Stomach (tissue), 9 donors: ENCODE measurements around the gene NAV2. TPM values are rescaled to one million over a fixed set of nuclear protein-coding genes. Genes with fewer than 3 reads are reported as not detected.
A peak's percentile ranks its signal among the peaks of the same experiment; 100 is the strongest.

ENCODE experiments used
- DNase-seq, 2 donors: peaks; one replicate each; pipeline versions ENCODE4 v3.0.0 to v3.0.0-alpha.2; 2013 to 2019
- H3K27ac ChIP-seq, 5 donors: fragments of 200-600 bp in 4 of 5; sonication (generic) in 4 of 5; one replicate each; pipeline ENCODE4 v1.5.1; 2013 to 2019; ENCODE audit warnings: mild to moderate bottlenecking in 1 of 5, moderate library complexity in 1 of 5
- H3K27me3 ChIP-seq, 3 donors: fragments of 200-600 bp; sonication (generic); one replicate each; pipeline ENCODE4 v1.5.1; 2017 to 2019; ENCODE audit warnings: mixed run types in 1 of 3
- H3K36me3 ChIP-seq, 4 donors: fragments of 200-600 bp; sonication (generic); 1 replicate in 3 of 4; 2 replicates in 1 of 4; pipeline ENCODE4 v1.5.1; 2016 to 2019
- H3K4me1 ChIP-seq, 4 donors: fragments of 200-600 bp; sonication (generic); one replicate each; pipeline ENCODE4 v1.5.1; 2016 to 2019
- H3K4me3 ChIP-seq, 4 donors: fragments of 200-600 bp; sonication (generic) in 3 of 4; one replicate each; pipeline ENCODE4 v1.5.1; 2016 to 2019; ENCODE audit warnings: mild to moderate bottlenecking in 1 of 4
- H3K9me3 ChIP-seq, 4 donors: fragments of 200-600 bp; sonication (generic); one replicate each; pipeline ENCODE4 v1.5.1; 2016 to 2019
- EP300 ChIP-seq: sonication (generic); formaldehyde crosslinking; IDR thresholded peaks from one replicate; pipeline ENCODE4 v1.6.1; 2017; ENCODE audit warnings: antibody characterized with exemption
- POLR2A ChIP-seq, 4 donors: fragments of 450-650 bp; IDR thresholded peaks; one replicate each; pipeline ENCODE4 v1.6.1; 2016; ENCODE audit warnings: antibody characterized with exemption in 4 of 4, control low read depth in 2 of 4, mild to moderate bottlenecking in 1 of 4, moderate library complexity in 1 of 4
- POLR2AphosphoS5 ChIP-seq, 3 donors: sonication (generic); formaldehyde crosslinking; IDR thresholded peaks; one replicate each; pipeline ENCODE4 v1.6.1; 2016; ENCODE audit warnings: antibody characterized with exemption in 3 of 3
- WGBS, 5 donors: extraction: QIAGEN DNeasy Blood & Tissue Kit in 3 of 5; methylation state at CpG; one replicate each; pipeline versions ENCODE4 v1.1.5 to v1.1.7; 2013 to 2018; 5-methylcytosine and 5-hydroxymethylcytosine counted together
- intact Hi-C: fragments of 100-400 bp; cut with DNase I; formaldehyde crosslinking; loops from one replicate; pipeline ENCODE4 v1.15.1; 2023; ENCODE audit warnings: low total_unique reads
- polyA plus RNA-seq, 3 donors: library from polyadenylated mRNA; stranded (reverse); fragments of 200-250 nt; gene quantifications; one replicate each; pipeline ENCODE4 v1.2.3, GENCODE V29; 2013
- total RNA-seq, 5 donors: library from RNA; depleted of rRNA; stranded (reverse); fragments of >200 nt; gene quantifications; one replicate each; pipeline versions ENCODE4 v1.1.0 to v1.2.3, GENCODE V29; 2014 to 2016
- TF ChIP-seq, protein P1 (sequence below), 7 experiments: fragments of 450-650 bp in 4 of 7; fragments of 200-600 bp in 3 of 7; sonication (generic) in 3 of 7; IDR thresholded peaks; one replicate each; pipeline ENCODE4 v1.5.1; 2016 to 2019; ENCODE audit warnings: antibody characterized with exemption in 7 of 7, control low read depth in 2 of 7, mild to moderate bottlenecking in 1 of 7
- donor health status: healthy with polysubstance abuse.
- donor health status: Bipolar disorder and iron deficiency.
- donor health status: healthy.

Gene NAV2
- total and polyA plus RNA-seq, 8 donors: 1.8 to 92.4 (median 7.9) TPM

- no peak for TF ChIP-seq EP300
- TF ChIP-seq, protein P1, sequence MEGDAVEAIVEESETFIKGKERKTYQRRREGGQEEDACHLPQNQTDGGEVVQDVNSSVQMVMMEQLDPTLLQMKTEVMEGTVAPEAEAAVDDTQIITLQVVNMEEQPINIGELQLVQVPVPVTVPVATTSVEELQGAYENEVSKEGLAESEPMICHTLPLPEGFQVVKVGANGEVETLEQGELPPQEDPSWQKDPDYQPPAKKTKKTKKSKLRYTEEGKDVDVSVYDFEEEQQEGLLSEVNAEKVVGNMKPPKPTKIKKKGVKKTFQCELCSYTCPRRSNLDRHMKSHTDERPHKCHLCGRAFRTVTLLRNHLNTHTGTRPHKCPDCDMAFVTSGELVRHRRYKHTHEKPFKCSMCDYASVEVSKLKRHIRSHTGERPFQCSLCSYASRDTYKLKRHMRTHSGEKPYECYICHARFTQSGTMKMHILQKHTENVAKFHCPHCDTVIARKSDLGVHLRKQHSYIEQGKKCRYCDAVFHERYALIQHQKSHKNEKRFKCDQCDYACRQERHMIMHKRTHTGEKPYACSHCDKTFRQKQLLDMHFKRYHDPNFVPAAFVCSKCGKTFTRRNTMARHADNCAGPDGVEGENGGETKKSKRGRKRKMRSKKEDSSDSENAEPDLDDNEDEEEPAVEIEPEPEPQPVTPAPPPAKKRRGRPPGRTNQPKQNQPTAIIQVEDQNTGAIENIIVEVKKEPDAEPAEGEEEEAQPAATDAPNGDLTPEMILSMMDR (IDR thresholded peaks at IDR 0.05): no peak
- TF ChIP-seq POLR2A (IDR thresholded peaks at IDR 0.05): no peak
- no peak for TF ChIP-seq POLR2AphosphoS5 (IDR thresholded peaks at IDR 0.05)
- Histone ChIP-seq H3K27ac (peak overlapping the region in 3 of 5 donors; percentile 9 to 36 (median 21)), H3K36me3 (peaks cover 15 to 37% (median 29%) of the 10 kb centered on the region in 4 donors), H3K9me3 (no peaks in the 10 kb centered on the region), H3K27me3 (no peaks in the 10 kb centered on the region), H3K4me1 (peaks cover 0 to 43% (median 26%) of the 10 kb centered on the region in 4 donors), H3K4me3 (no peak overlapping the region)
- intact Hi-C loops: loop anchor here (5.0 kb wide), 1 partner anchor 175 kb away; no protein-coding TSS in a partner anchor
- no peak for DNase-seq
- WGBS, 5 donors: 18 to 42% (median 29%) methylated on average over 3 of the region's 3 CpGs
Measured at GRCh38 chr11:19952116-19952605, 239.5 kb downstream of the NAV2 start.

DNA sequence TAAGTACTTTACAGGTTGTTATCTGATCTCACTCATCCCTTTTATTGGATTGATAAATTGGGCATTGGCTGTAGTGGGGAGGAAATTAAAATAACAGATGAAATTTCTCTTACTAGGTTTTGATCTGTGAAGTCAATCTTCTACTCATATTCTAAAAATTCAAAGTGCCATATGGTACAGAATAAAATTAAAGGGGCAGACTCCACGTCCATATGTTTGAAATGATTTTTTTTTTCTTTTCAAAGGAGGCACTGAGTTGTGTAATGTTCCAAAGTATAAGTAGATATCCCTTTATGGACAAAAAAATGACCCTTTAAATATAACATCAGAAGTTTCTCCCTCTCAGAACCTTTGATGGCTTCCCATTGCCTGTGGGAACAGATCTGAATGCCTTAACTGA, 240.3 kb downstream of the NAV2 start:
- peaks cover 0 to 43% (median 26%) of the 10 kb centered on the region in 4 donors for H3K4me1 ChIP-seq
- 69 to 81% (median 70%) methylated on average over 1 of the region's 1 CpG for WGBS, 5 donors
- peaks cover 15 to 29% (median 23%) of the 10 kb centered on the region in 4 donors for H3K36me3 ChIP-seq
- no peak overlapping the region for H3K4me3 ChIP-seq
- intact Hi-C loops: loop anchor here (5.0 kb wide), 1 partner anchor 174 kb away; no protein-coding TSS in a partner anchor
- DNase-seq: no peak
- no peaks in the 10 kb centered on the region for H3K9me3 ChIP-seq
- H3K27me3 ChIP-seq: no peaks in the 10 kb centered on the region
- TF ChIP-seq, protein P1 (IDR thresholded peaks at IDR 0.05): no peak
- TF ChIP-seq POLR2A (IDR thresholded peaks at IDR 0.05) (no peak), EP300 (no peak), POLR2AphosphoS5 (IDR thresholded peaks at IDR 0.05) (no peak)
- H3K27ac ChIP-seq: peak overlapping the region in 2 of 5 donors; percentile 11 to 39

DNA sequence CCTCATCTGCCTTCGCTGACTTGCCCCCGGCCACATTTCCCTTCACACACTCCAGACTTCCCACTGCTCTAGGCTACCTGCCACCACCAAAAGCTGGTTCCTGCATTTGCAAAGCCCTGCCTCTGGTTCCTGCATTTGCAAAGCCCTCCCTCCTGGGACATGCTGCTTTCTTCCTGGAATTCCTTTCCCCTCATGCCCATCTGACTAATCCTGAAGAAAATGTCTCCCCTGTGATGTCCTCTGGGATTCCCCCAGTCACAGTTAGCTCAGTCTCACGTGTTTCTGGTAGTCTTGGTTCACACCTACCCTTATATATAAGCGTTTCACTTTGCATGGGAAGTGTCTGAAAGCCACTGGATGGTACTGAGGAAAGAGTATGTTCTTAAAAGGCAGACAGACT, 240.7 kb downstream of the NAV2 start:
- TF ChIP-seq POLR2AphosphoS5 (IDR thresholded peaks at IDR 0.05) (no peak), EP300 (no peak)
- peak overlapping the region in 2 of 5 donors; percentile 11 to 39 for H3K27ac ChIP-seq
- DNase-seq: no peak
- H3K27me3 ChIP-seq: no peaks in the 10 kb centered on the region
- 60 to 67% (median 64%) methylated on average over 4 of the region's 4 CpGs for WGBS, 5 donors
- no peaks in the 10 kb centered on the region for H3K9me3 ChIP-seq
- no peak overlapping the region for H3K4me3 ChIP-seq
- intact Hi-C loops: loop anchor here (5.0 kb wide), 1 partner anchor 174 kb away; no protein-coding TSS in a partner anchor
- H3K4me1 ChIP-seq: peaks cover 0 to 43% (median 26%) of the 10 kb centered on the region in 4 donors
- H3K36me3 ChIP-seq: peaks cover 15 to 28% (median 21%) of the 10 kb centered on the region in 4 donors

GRCh38 chr11:19953909-19954308, 241.3 kb downstream of the NAV2 start:
- Histone ChIP-seq H3K9me3 (no peaks in the 10 kb centered on the region), H3K27ac (peak overlapping the region in 2 of 5 donors; percentile 11 to 39), H3K4me1 (peaks cover 0 to 43% (median 26%) of the 10 kb centered on the region in 4 donors), H3K36me3 (peaks cover 11 to 26% (median 16%) of the 10 kb centered on the region in 4 donors), H3K27me3 (no peaks in the 10 kb centered on the region), H3K4me3 (no peak overlapping the region)
- intact Hi-C loops: loop anchor here (5.0 kb wide), 1 partner anchor 173 kb away; no protein-coding TSS in a partner anchor
- 7 to 48% (median 27%) methylated on average over 2 of the region's 2 CpGs for WGBS, 5 donors
- TF ChIP-seq, protein P1 (IDR thresholded peaks at IDR 0.05): peak in 4 of 7 experiments; percentile 23 to 55 (median 32)
- TF ChIP-seq EP300 (no peak), POLR2AphosphoS5 (IDR thresholded peaks at IDR 0.05) (peak in 1 of 3 donors; percentile 18), POLR2A (IDR thresholded peaks at IDR 0.05) (no peak)
- DNase-seq: peak in 1 of 2 donors; percentile 66

DNA sequence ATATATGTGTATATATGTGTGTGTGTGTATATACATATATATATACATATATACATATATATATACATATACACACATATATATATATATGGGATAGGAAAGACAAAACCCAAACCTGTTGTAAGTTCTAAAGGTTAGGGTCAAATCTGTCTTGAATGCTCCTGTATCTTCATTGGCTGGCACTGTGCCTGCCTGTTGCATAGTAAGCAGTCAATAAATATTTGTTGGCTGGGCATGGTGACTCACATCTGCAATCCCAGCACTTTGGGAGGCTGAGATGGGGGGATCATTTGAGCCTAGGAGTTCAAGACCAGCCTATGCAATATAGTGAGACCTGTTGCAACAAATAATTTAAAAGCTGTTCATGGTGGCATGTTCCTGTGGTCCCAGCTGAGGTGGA, 242.3 kb downstream of the NAV2 start:
- H3K27ac ChIP-seq: no peak overlapping the region
- DNase-seq: no peak
- H3K4me3 ChIP-seq: no peak overlapping the region
- H3K4me1 ChIP-seq: peaks cover 0 to 43% (median 26%) of the 10 kb centered on the region in 4 donors
- peaks cover under 1 to 16% (median 6%) of the 10 kb centered on the region in 4 donors for H3K36me3 ChIP-seq
- no peaks in the 10 kb centered on the region for H3K27me3 ChIP-seq
- intact Hi-C loops: loop anchor here (5.0 kb wide), 1 partner anchor 172 kb away; no protein-coding TSS in a partner anchor
- TF ChIP-seq POLR2AphosphoS5 (IDR thresholded peaks at IDR 0.05) (no peak), POLR2A (IDR thresholded peaks at IDR 0.05) (no peak), EP300 (no peak)
- TF ChIP-seq, protein P1 (IDR thresholded peaks at IDR 0.05): no peak
- H3K9me3 ChIP-seq: no peaks in the 10 kb centered on the region
